HCT116 (cell line): Measurements from ENCODE around the gene SPON1. TPM values are rescaled to one million over a fixed set of nuclear protein-coding genes. Genes with fewer than 3 reads are reported as not detected.

Experiments
- ATAC-seq: fragments of 200-7000 bp; cut with Tn5 transposase; 2 replicates; pipeline ENCODE4 v1.9.1; 2020; ENCODE audit warnings: mild to moderate bottlenecking, moderate library complexity
- BruUV-seq: library from RNA; stranded (reverse); fragments of 400-500 nt; replicated peaks from 2 replicates; lab custom pipeline; 2021; lab: Mats Ljungman, UMichigan
- CTCF ChIA-PET: fragments of 300-600 bp; sonication (Branson Sonifier 250); formaldehyde crosslinking; loops from one replicate; lab custom pipeline; 2021; ENCODE audit warnings: antibody characterized with exemption; lab: Charles Lee
- POLR2A ChIA-PET: fragments of 300-600, 350-600 bp; sonication (Branson Sonifier 250); formaldehyde crosslinking; loops from one replicate; lab custom pipeline; 2021; ENCODE audit warnings: antibody characterized with exemption; lab: Charles Lee
- RAD21 ChIA-PET, 2 experiments: fragments of 300-600 bp; sonication (Branson Sonifier 250); formaldehyde crosslinking; loops; one replicate each; lab custom pipeline; 2023; ENCODE audit warnings: low total read pairs in 2 of 2; ENCODE audit not compliant: uncharacterized antibody in 2 of 2, unreplicated experiment in 2 of 2, low non-redundant PET in 1 of 2; lab: Charles Lee
- DNase-seq: peaks from one replicate; pipeline ENCODE4 v3.0.0-alpha.2; 2010; ENCODE audit warnings: low read depth, low spot score
- H2AFZ ChIP-seq: fragments of 200-600 bp; shearing (Covaris generic), sonication (generic); 2 replicates; pipeline ENCODE4 v1.6.1; 2017; ENCODE audit warnings: low read depth, mixed run types, mixed read lengths, antibody characterized with exemption, low read length; ENCODE audit not compliant: poor library complexity, severe bottlenecking
- H3K27ac ChIP-seq: 2 replicates; pipeline ENCODE4 v1.5.1; 2012; ENCODE audit warnings: low read depth, low read length
- H3K27me3 ChIP-seq: fragments of 200-600 bp; sonication (generic); 2 replicates; pipeline ENCODE4 v1.6.1; 2016; ENCODE audit warnings: mixed run types, low read length, mixed read lengths; ENCODE audit not compliant: insufficient read depth
- H3K36me3 ChIP-seq, 2 experiments: fragments of 200-500 bp in 1 of 2; fragments of 200-600 bp in 1 of 2; sonication (Bioruptor generic) in 1 of 2; sonication (generic) in 1 of 2; 2 replicates each; pipeline versions ENCODE4 v1.5.1 to v1.6.1; 2014 to 2016; ENCODE audit warnings: low read length in 2 of 2, inconsistent platforms in 1 of 2, mixed read lengths in 1 of 2, mixed run types in 1 of 2; ENCODE audit not compliant: insufficient read depth in 2 of 2, control insufficient read depth in 1 of 2
- H3K4me1 ChIP-seq, 2 experiments: fragments of 200-600 bp in 1 of 2; sonication (generic) in 1 of 2; 2 replicates each; pipeline versions ENCODE4 v1.5.1 to v1.6.1; 2012 to 2017; ENCODE audit warnings: low read length in 2 of 2, inconsistent platforms in 1 of 2, mild to moderate bottlenecking in 1 of 2, mixed read lengths in 1 of 2, mixed run types in 1 of 2, moderate library complexity in 1 of 2; ENCODE audit not compliant: insufficient read depth in 2 of 2, control insufficient read depth in 1 of 2
- H3K4me2 ChIP-seq: fragments of 200-600 bp; sonication (generic); 2 replicates; pipeline ENCODE4 v1.6.1; 2017; ENCODE audit warnings: mixed run types, low read length, mixed read lengths
- H3K4me3 ChIP-seq, 2 experiments: fragments of 200-600 bp in 1 of 2; sonication (generic) in 1 of 2; replicated peaks in 1 of 2; 2 replicates each; pipeline ENCODE4 v1.5.1; 2011 to 2016; ENCODE audit warnings: low read length in 2 of 2, control low read depth in 1 of 2, low read depth in 1 of 2, mild to moderate bottlenecking in 1 of 2, mixed read lengths in 1 of 2, mixed run types in 1 of 2
- H3K79me2 ChIP-seq: fragments of 200-600 bp; sonication (generic); 2 replicates; pipeline ENCODE4 v1.6.1; 2017; ENCODE audit warnings: mild to moderate bottlenecking, mixed run types, low read length, moderate library complexity, mixed read lengths; ENCODE audit not compliant: insufficient read depth
- H3K9ac ChIP-seq: fragments of 200-600 bp; sonication (generic); 2 replicates; pipeline ENCODE4 v1.6.1; 2016; ENCODE audit warnings: low read length, mixed read lengths
- H3K9me2 ChIP-seq: fragments of 200-600 bp; sonication (generic), shearing (Covaris generic); 2 replicates; pipeline ENCODE4 v1.6.1; 2017; ENCODE audit warnings: mixed run types, mild to moderate bottlenecking, moderate library complexity; ENCODE audit not compliant: insufficient read depth
- H3K9me3 ChIP-seq, 2 experiments: fragments of 200-500 bp in 1 of 2; fragments of 200-600 bp in 1 of 2; sonication (Bioruptor generic) in 1 of 2; sonication (generic) in 1 of 2; 2 replicates each; pipeline ENCODE4 v1.6.1; 2014 to 2017; ENCODE audit warnings: low read length in 2 of 2, mixed read lengths in 2 of 2, inconsistent platforms in 1 of 2, low read depth in 1 of 2, mild to moderate bottlenecking in 1 of 2, mixed run types in 1 of 2, moderate library complexity in 1 of 2; ENCODE audit not compliant: control insufficient read depth in 1 of 2, insufficient read depth in 1 of 2
- H4K20me1 ChIP-seq: fragments of 200-600 bp; sonication (generic), shearing (Covaris generic); 2 replicates; pipeline ENCODE4 v1.6.1; 2017; ENCODE audit warnings: mixed run types, mild to moderate bottlenecking, moderate library complexity; ENCODE audit not compliant: insufficient read depth
- ATF3 ChIP-seq: IDR thresholded peaks from 2 replicates; pipeline ENCODE4 v1.6.1; 2012
- CTCF ChIP-seq, 3 experiments: fragments of 200-600 bp in 1 of 3; sonication (generic) in 1 of 3; IDR thresholded peaks in 2 of 3; conservative IDR thresholded peaks in 1 of 3; 2 replicates each; pipeline ENCODE4 v1.5.1; 2012 to 2017; ENCODE audit warnings: low read depth in 2 of 3, low read length in 2 of 3, antibody characterized with exemption in 1 of 3, borderline replicate concordance in 1 of 3, control low read depth in 1 of 3, mild to moderate bottlenecking in 1 of 3, mixed read lengths in 1 of 3, mixed run types in 1 of 3, moderate library complexity in 1 of 3; ENCODE audit not compliant: insufficient read depth in 1 of 3
- EZH2 ChIP-seq: fragments of 200-600 bp; sonication (generic); IDR thresholded peaks from 2 replicates; pipeline ENCODE4 v1.6.1; 2017; ENCODE audit warnings: antibody characterized with exemption, mixed run types
- EZH2phosphoT487 ChIP-seq: fragments of 200-600 bp; IDR thresholded peaks from 2 replicates; pipeline ENCODE4 v1.6.1; 2018; ENCODE audit warnings: antibody characterized with exemption, borderline replicate concordance
- POLR2AphosphoS5 ChIP-seq: IDR thresholded peaks from 2 replicates; pipeline ENCODE4 v1.6.1; 2011; ENCODE audit warnings: mild to moderate bottlenecking, low read depth, low read length, moderate library complexity
- REST ChIP-seq: IDR thresholded peaks from 2 replicates; pipeline ENCODE4 v1.6.1; 2012; ENCODE audit warnings: low read depth
- SP1 ChIP-seq: IDR thresholded peaks from 2 replicates; pipeline ENCODE4 v1.6.1; 2012; ENCODE audit warnings: low read depth
- SRF ChIP-seq: IDR thresholded peaks from 2 replicates; pipeline ENCODE4 v1.6.1; 2012; ENCODE audit warnings: low read depth
- TCF7L2 ChIP-seq: IDR thresholded peaks from 2 replicates; pipeline ENCODE4 v1.7.0; 2011; ENCODE audit warnings: borderline replicate concordance, inconsistent platforms; ENCODE audit not compliant: insufficient read depth, insufficient read length; ENCODE audit errors: extremely low read depth
- YY1 ChIP-seq: IDR thresholded peaks from 2 replicates; pipeline ENCODE4 v1.6.1; 2011; ENCODE audit warnings: low read length, low read depth, moderate library complexity, mild to moderate bottlenecking; ENCODE audit not compliant: insufficient replicate concordance; ENCODE audit errors: extremely low read depth
- ZBTB33 ChIP-seq: IDR thresholded peaks from 2 replicates; pipeline ENCODE4 v1.6.1; 2011; ENCODE audit warnings: mild to moderate bottlenecking, low read length, moderate library complexity; ENCODE audit not compliant: insufficient replicate concordance; ENCODE audit errors: extremely low read depth
- ZFX ChIP-seq: fragments of 450-650 bp; IDR thresholded peaks from 2 replicates; pipeline ENCODE4 v1.6.1; 2017
- ZNF274 ChIP-seq: fragments of 200-500 bp; sonication (Bioruptor generic); IDR thresholded peaks from 2 replicates; pipeline ENCODE4 v1.6.1; 2014; ENCODE audit warnings: mild to moderate bottlenecking, low read depth, low read length, inconsistent platforms
- intact Hi-C: fragments of 100-400 bp; cut with micrococcal nuclease; formaldehyde crosslinking; loops from 2 replicates; pipeline ENCODE4 v1.10.0; 2022
- total RNA-seq: library from RNA; stranded (reverse); gene quantifications from one replicate; pipeline ENCODE4 v1.2.1, GENCODE V29; 2021; ENCODE audit not compliant: unreplicated experiment

Gene SPON1
- total RNA-seq, 1 experiment from 2014 or later = 0.17 TPM

GRCh38 chr11:14045417-14045816 is 82.9 kb downstream of the SPON1 start:
- no peak overlapping the region for H3K4me2 ChIP-seq
- no peaks in the 10 kb centered on the region for H3K4me1 ChIP-seq
- ATAC-seq (no peak), DNase-seq (no peak)
- RAD21 ChIA-PET = no interaction called here
- CTCF ChIA-PET = no interaction called here
- no peak overlapping the region for H2AFZ ChIP-seq
- intact Hi-C loops = no loop called here
- POLR2A ChIA-PET = no interaction called here
- H4K20me1 ChIP-seq = no peaks in the 10 kb centered on the region
- TF ChIP-seq TCF7L2 (no peak), POLR2AphosphoS5 (no peak), SP1 (no peak), YY1 (no peak), EZH2 (no peak), ZNF274 (no peak), SRF (no peak), ATF3 (no peak), REST (no peak), CTCF (IDR thresholded peaks at IDR 0.05 in 2 of 3, conservative IDR thresholded peaks at IDR 0.05 in 1 of 3; ENCODE audit: borderline replicate concordance in 1 of 3, insufficient read depth in 1 of 3, low read depth in 2 of 3, low read length in 2 of 3) (no peak), ZBTB33 (no peak), EZH2phosphoT487 (no peak), ZFX (no peak)
- TF ChIP-seq, all 23 proteins: peak for 0
- Histone ChIP-seq H3K4me3 (no peak overlapping the region), H3K36me3 (no peaks in the 10 kb centered on the region), H3K9me3 (no peaks in the 10 kb centered on the region), H3K79me2 (no peaks in the 10 kb centered on the region), H3K27me3 (no peaks in the 10 kb centered on the region), H3K27ac (no peak overlapping the region), H3K9ac (no peak overlapping the region), H3K9me2 (no peaks in the 10 kb centered on the region)
- BruUV-seq = no TSS peak
